Astrocyte (in vitro differentiated cells and primary cell): Measurements from ENCODE around the gene NCOA7. TPM values are rescaled to one million over a fixed set of nuclear protein-coding genes. Genes with fewer than 3 reads are reported as not detected.

Source experiments
- DNase-seq: peaks from one replicate; pipeline ENCODE4 v3.0.0-alpha.2; 2010; ENCODE audit warnings: low read depth
- FAIRE-seq: peaks from 2 replicates; lab custom pipeline; 2011; peaks lifted over from hg19 to GRCh38; lab: Jason Lieb, UNC
- H2AFZ ChIP-seq: 2 replicates; pipeline ENCODE4 v1.6.0; 2012; ENCODE audit warnings: low read depth, low read length, inconsistent platforms
- H3K27ac ChIP-seq: 2 replicates; pipeline ENCODE4 v1.5.1; 2011; ENCODE audit warnings: low read depth, low read length, inconsistent platforms
- H3K27me3 ChIP-seq: 2 replicates; pipeline ENCODE4 v1.6.0; 2011; ENCODE audit warnings: low read length, inconsistent platforms; ENCODE audit not compliant: insufficient read depth
- H3K36me3 ChIP-seq: 2 replicates; pipeline ENCODE4 v1.5.1; 2011; ENCODE audit warnings: low read length, inconsistent platforms; ENCODE audit not compliant: insufficient read depth
- H3K4me1 ChIP-seq: 2 replicates; pipeline ENCODE4 v1.5.1; 2011; ENCODE audit warnings: low read length, inconsistent platforms; ENCODE audit not compliant: insufficient read depth
- H3K4me2 ChIP-seq: 2 replicates; pipeline ENCODE4 v1.6.0; 2012; ENCODE audit warnings: low read length, inconsistent platforms
- H3K4me3 ChIP-seq: 2 replicates; pipeline ENCODE4 v1.5.1; 2011; ENCODE audit warnings: low read depth, mild to moderate bottlenecking, low read length, inconsistent platforms; ENCODE audit not compliant: insufficient read depth
- H3K79me2 ChIP-seq: 2 replicates; pipeline ENCODE4 v1.6.0; 2012; ENCODE audit warnings: mild to moderate bottlenecking, low read length, inconsistent platforms; ENCODE audit not compliant: insufficient read depth
- H3K9ac ChIP-seq: 2 replicates; pipeline ENCODE4 v1.6.0; 2012; ENCODE audit warnings: mild to moderate bottlenecking, low read length, inconsistent platforms
- H3K9me3 ChIP-seq: 2 replicates; pipeline ENCODE4 v1.5.1; 2012; ENCODE audit warnings: low read depth, mild to moderate bottlenecking, low read length, inconsistent platforms; ENCODE audit not compliant: insufficient read depth
- H4K20me1 ChIP-seq: 2 replicates; pipeline ENCODE4 v1.6.0; 2012; ENCODE audit warnings: low read length, inconsistent platforms; ENCODE audit not compliant: insufficient read depth
- H3K27ac Mint-ChIP-seq: one replicate; pipeline ENCODE4 v1.8.0; 2021; ENCODE audit warnings: mild to moderate bottlenecking, mixed read lengths; ENCODE audit not compliant: unreplicated experiment
- H3K27me3 Mint-ChIP-seq: one replicate; pipeline ENCODE4 v1.8.0; 2021; ENCODE audit warnings: low read depth, mixed read lengths; ENCODE audit not compliant: unreplicated experiment
- H3K36me3 Mint-ChIP-seq: one replicate; pipeline ENCODE4 v1.8.0; 2021; ENCODE audit warnings: low read depth, mixed read lengths; ENCODE audit not compliant: unreplicated experiment
- H3K4me1 Mint-ChIP-seq: one replicate; pipeline ENCODE4 v1.8.0; 2021; ENCODE audit warnings: low read depth, mixed read lengths; ENCODE audit not compliant: unreplicated experiment
- H3K4me3 Mint-ChIP-seq: one replicate; pipeline ENCODE4 v1.8.0; 2021; ENCODE audit warnings: mild to moderate bottlenecking, moderate library complexity, mixed read lengths; ENCODE audit not compliant: unreplicated experiment
- H3K9me3 Mint-ChIP-seq: one replicate; pipeline ENCODE4 v1.8.0; 2021; ENCODE audit warnings: mild to moderate bottlenecking, mixed read lengths; ENCODE audit not compliant: unreplicated experiment
- EZH2 ChIP-seq: IDR thresholded peaks from 2 replicates; pipeline ENCODE4 v1.6.1; 2012; ENCODE audit warnings: mild to moderate bottlenecking, low read length, inconsistent platforms; ENCODE audit not compliant: insufficient read depth
- total RNA-seq: library from RNA; stranded (reverse); gene quantifications from 2 replicates; pipeline ENCODE4 v1.2.1, GENCODE V29; 2021
- TF ChIP-seq, protein P1 (sequence below): IDR thresholded peaks from 2 replicates; pipeline ENCODE4 v1.5.1; 2011; ENCODE audit warnings: low read depth, mild to moderate bottlenecking, inconsistent platforms, low read length, moderate library complexity; ENCODE audit not compliant: insufficient read depth

The NCOA7 gene
- total RNA-seq, 1 donor from 2014 or later: 26.0 TPM

DNA sequence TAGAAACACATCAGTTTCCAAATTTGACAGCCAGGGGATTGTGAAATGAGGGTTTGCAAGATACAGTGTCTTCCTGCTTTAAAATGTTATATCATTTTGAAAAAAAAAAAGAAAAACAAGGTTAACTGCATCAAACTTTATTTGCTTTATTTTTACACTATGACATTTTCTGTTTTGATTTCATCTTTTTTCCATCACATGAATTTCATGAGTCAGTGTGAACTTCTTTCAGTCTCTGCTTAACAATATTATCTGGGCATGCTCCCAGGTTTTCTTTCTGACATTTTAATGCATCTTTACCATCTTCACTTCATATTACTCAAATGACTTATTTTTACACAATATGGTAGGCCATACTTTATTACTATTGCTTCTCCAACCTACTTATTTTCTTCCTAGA is 1.9 kb downstream of the NCOA7 start:
- no peaks in the 10 kb centered on the region for H4K20me1 ChIP-seq
- H3K27me3 ChIP-seq: no peaks in the 10 kb centered on the region
- FAIRE-seq (no peak), DNase-seq (peak; percentile 39)
- no peak overlapping the region for H3K27ac Mint-ChIP-seq
- H3K36me3 Mint-ChIP-seq: no peaks in the 10 kb centered on the region
- H3K79me2 ChIP-seq: peaks cover 35% of the 10 kb centered on the region
- no peaks in the 10 kb centered on the region for H3K27me3 Mint-ChIP-seq
- H3K4me2 ChIP-seq: peak overlapping the region; percentile 94
- H3K9me3 ChIP-seq: no peaks in the 10 kb centered on the region
- TF ChIP-seq, protein P1, sequence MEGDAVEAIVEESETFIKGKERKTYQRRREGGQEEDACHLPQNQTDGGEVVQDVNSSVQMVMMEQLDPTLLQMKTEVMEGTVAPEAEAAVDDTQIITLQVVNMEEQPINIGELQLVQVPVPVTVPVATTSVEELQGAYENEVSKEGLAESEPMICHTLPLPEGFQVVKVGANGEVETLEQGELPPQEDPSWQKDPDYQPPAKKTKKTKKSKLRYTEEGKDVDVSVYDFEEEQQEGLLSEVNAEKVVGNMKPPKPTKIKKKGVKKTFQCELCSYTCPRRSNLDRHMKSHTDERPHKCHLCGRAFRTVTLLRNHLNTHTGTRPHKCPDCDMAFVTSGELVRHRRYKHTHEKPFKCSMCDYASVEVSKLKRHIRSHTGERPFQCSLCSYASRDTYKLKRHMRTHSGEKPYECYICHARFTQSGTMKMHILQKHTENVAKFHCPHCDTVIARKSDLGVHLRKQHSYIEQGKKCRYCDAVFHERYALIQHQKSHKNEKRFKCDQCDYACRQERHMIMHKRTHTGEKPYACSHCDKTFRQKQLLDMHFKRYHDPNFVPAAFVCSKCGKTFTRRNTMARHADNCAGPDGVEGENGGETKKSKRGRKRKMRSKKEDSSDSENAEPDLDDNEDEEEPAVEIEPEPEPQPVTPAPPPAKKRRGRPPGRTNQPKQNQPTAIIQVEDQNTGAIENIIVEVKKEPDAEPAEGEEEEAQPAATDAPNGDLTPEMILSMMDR: no peak
- TF ChIP-seq EZH2: no peak
- H3K4me1 Mint-ChIP-seq: peaks cover 14% of the 10 kb centered on the region
- no peaks in the 10 kb centered on the region for H3K36me3 ChIP-seq
- H3K9me3 Mint-ChIP-seq: no peaks in the 10 kb centered on the region
- no peak overlapping the region for H3K4me3 ChIP-seq
- H3K4me3 Mint-ChIP-seq: no peak overlapping the region
- H3K9ac ChIP-seq: no peak overlapping the region
- no peak overlapping the region for H2AFZ ChIP-seq
- H3K4me1 ChIP-seq: peaks cover 26% of the 10 kb centered on the region
- H3K27ac ChIP-seq: no peak overlapping the region

- TF ChIP-seq, protein P1: no peak
- no peak for TF ChIP-seq EZH2
- Histone ChIP-seq H2AFZ (no peak overlapping the region), H3K4me2 (no peak overlapping the region), H3K4me1 (peaks cover 26% of the 10 kb centered on the region), H3K79me2 (peaks cover 36% of the 10 kb centered on the region), H3K27me3 (no peaks in the 10 kb centered on the region), H4K20me1 (no peaks in the 10 kb centered on the region), H3K9ac (no peak overlapping the region), H3K9me3 (no peaks in the 10 kb centered on the region), H3K36me3 (no peaks in the 10 kb centered on the region), H3K27ac (no peak overlapping the region), H3K4me3 (no peak overlapping the region)
- Mint-ChIP-seq H3K9me3 (no peaks in the 10 kb centered on the region), H3K27ac (no peak overlapping the region), H3K27me3 (no peaks in the 10 kb centered on the region), H3K36me3 (no peaks in the 10 kb centered on the region), H3K4me1 (peaks cover 17% of the 10 kb centered on the region), H3K4me3 (no peak overlapping the region)
- FAIRE-seq (no peak), DNase-seq (no peak)
Measured at GRCh38 chr6:125793280-125793679, 2.5 kb downstream of the NCOA7 start.

DNA sequence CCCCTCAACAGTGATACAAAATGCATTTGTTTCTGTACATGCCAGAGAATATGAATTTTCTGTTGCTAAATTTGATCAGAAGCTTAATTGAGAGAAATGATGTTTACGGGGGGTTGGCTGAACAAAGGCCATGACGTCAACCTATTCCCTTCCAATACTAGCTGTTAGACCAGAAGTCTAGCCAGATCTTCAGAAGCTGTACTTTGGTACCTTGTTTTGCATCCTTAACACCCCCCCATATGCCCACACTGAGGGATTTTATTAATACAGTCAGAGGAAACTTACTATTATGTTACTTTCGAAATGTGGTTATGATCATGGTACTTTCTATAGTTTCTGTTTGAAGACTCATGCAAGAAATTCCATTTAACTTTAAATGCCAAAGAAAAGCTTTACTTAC is 3.1 kb downstream of the NCOA7 start:
- Histone ChIP-seq H3K9me3 (no peaks in the 10 kb centered on the region), H3K79me2 (peaks cover 36% of the 10 kb centered on the region), H2AFZ (no peak overlapping the region), H4K20me1 (no peaks in the 10 kb centered on the region), H3K4me1 (peaks cover 26% of the 10 kb centered on the region), H3K4me3 (no peak overlapping the region), H3K27ac (no peak overlapping the region), H3K9ac (no peak overlapping the region), H3K4me2 (peak overlapping the region; percentile 37), H3K27me3 (no peaks in the 10 kb centered on the region), H3K36me3 (no peaks in the 10 kb centered on the region)
- FAIRE-seq (no peak), DNase-seq (no peak)
- no peaks in the 10 kb centered on the region for H3K27me3 Mint-ChIP-seq
- H3K4me1 Mint-ChIP-seq: peaks cover 18% of the 10 kb centered on the region
- TF ChIP-seq, protein P1: no peak
- TF ChIP-seq EZH2: no peak
- no peak overlapping the region for H3K27ac Mint-ChIP-seq
- H3K36me3 Mint-ChIP-seq: no peaks in the 10 kb centered on the region
- H3K9me3 Mint-ChIP-seq: no peaks in the 10 kb centered on the region
- H3K4me3 Mint-ChIP-seq: no peak overlapping the region
